ENCODE data around the gene FILIP1L. TPM values are rescaled to one million over a fixed set of nuclear protein-coding genes. Genes with fewer than 3 reads are reported as not detected.

Gene FILIP1L
- total RNA-seq, 1 donor from 2014 or later: 28.6 TPM

DNA sequence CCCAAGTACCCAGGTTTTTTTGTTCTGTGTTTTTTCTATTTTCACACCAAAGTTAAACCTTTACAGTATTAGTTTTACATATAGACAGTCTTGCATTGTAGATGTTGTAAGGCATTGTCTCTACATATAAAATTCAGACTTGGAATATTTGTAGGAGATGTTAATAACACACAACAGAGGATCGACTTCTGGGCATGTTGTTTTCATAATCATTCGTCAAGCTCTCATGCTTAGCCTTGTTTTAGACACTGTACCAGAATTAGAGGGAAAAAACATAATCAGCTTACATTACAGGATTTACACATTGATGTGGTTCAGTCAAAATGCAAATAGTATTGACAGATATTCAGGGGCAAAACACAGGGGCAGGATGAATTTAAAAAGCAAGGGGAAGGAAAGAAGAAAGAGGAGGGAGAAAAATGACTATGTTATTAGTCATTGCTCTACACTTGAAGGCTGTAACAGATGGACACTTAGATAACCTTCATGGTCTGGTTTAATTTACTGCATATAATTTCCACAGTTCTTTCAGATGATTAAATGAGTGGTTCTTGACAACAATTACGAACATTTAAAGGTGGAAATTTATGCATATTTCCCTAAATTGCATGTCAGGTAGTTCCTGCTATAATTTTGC lies 289.2 kb downstream of the FILIP1L start:
- intact Hi-C loops (cut with micrococcal nuclease): no loop called here
- no peak for ATAC-seq

DNA sequence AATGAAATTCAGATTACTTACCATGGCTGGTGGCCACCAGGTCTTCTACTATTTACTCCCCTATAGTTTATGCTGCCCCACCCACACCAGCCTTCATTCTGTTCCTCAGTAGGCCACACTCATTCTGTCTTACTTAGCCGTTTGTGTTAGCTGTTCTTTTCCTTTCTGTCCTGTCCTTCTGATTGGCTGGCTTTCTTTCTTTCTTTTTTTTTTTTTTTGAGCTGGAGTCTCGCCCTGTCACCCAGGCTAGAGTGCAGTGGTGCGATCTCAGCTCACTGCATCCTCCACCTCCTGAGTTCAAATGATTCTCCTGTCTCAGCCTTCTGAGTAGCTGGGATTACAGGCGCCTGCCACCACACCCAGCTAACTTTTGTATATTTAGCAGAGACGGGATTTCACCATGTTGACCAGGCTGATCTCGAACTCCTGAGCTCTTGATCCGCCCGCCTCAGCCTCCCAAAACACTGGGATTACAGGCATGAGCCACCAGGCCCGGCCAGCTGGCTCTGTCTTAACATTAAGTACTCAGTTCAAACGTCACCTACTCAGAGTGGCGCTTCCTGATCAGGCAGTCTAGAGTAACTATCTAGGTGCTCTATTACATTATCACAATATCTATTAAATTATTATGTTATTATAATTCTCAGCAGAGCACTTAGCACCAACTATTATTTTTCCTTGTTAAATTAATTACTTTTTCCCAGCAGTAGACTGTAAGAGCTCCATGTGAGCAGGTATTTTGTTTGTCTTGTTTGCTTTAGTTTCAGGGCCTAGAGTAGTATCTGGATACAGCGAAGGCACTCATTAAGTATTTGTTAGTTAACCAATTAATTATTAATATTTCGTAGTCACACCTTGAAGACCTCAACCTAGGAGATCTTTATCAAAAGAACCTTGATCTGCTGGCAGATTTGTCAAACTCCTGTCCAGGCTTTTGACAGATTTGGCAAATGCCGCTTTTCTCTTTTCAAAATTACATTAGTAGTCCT lies 290.3 kb downstream of the FILIP1L start:
- ATAC-seq (no peak), DNase-seq (no peak)
- intact Hi-C loops (cut with micrococcal nuclease): no loop called here

More for the DNA sequence above, 289.2 kb downstream of the FILIP1L start:
- DNase-seq: no peak

DNA sequence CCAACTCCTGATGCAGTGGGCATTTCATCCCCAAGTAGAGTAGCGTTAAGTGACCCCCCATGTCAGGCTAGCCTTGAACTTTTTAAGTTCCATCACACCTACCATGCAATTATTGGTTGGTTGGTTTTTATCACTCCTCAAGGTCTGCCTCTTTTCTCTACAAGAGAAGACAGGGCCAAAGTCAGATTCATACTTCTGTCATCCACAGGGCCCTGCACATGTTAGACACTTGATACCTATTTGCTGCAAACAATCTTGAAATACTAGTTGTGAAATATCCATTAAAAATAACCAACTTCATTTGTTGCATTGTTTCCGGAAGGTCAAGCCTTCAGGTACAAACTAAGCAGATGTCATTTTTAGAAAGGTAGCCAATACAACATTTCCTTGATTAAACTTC lies 295.5 kb downstream of the FILIP1L start:
- intact Hi-C loops (cut with micrococcal nuclease): no loop called here
- DNase-seq (no peak), ATAC-seq (no peak)

DNA sequence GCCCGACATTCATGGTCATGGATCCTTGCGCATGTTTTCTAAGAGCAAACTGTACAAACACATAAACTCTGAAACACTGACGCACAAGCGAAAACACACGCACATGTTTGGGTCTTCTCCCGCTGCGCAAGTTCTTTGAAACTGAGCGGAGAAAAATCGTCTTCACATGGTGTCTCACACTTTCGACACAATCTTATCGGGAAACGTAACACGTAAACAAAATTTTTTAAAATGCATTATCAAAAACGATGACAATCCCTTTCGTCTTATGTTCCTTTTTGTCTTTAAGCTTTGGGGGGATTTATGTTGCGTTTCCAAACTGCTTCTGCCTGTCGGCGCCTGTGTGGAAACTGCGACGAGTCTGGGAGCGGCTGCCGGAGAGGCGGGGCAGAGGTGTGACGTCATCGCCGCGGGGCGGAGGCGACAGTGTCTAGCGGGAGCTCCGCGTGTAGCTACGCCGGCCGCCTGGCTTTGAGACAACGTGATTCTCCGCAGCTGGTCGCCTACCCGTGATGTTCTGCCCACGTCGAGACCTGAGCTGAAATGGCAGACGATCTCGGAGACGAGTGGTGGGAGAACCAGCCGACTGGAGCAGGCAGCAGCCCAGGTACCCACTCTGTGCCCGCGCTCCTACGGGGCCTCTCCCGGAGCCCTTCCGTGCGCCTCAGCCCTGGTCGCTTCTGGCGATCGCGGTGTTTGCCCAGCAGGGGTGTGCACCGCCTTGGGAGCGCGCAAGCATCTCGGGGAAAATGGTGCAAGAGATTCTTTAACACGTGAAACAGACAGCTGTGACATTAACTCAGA lies 296.7 kb downstream of the FILIP1L start, which contains the start of gene CMSS1:
Gene CMSS1 (plus strand): TSS at position 426 of the 804 bp plus-strand sequence.
- DNase-seq (peak; percentile 97), ATAC-seq (peak; percentile 98)
- intact Hi-C loops (cut with micrococcal nuclease): no loop called here

DNA sequence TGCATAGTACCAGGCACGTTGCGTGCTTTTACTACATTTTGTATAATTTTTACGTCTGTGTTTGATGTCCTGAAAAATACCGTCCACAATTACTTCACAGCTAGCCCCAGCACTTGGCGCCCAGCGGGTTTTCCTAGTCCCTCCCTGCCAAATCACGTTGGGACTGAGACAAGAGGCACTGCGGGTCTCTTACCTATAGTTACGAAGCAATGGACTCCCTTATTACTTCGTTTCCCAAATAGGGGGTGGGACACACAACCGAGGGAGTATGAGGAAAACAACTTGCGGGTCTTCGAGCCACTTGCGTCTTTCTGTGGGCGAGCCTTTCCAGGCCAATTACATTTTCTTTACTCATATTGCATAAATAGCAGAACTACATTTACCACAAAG lies 297.3 kb downstream of the FILIP1L start:
- ATAC-seq (peak; percentile 13), DNase-seq (no peak)
- intact Hi-C loops (cut with micrococcal nuclease): no loop called here

DNA sequence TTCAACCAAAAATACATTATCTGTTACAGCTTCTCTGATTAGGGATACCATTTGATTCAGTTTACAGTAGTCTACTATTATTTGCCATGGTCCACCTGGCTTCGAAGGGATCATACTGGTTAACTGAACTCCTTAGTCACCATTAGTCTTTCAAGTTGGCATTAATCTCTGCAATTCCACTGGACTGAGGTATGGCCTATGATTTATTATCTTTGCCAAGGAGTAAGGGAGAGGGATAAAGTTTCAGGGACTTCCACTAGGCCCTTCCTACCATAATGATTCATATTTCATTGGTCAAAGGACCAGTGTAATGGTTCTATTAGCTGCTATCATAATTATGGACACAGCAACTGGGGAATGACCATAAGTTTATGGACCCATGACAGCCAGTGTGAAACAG lies 303.9 kb downstream of the FILIP1L start:
- DNase-seq (no peak), ATAC-seq (no peak)
- intact Hi-C loops (cut with micrococcal nuclease): no loop called here

DNA sequence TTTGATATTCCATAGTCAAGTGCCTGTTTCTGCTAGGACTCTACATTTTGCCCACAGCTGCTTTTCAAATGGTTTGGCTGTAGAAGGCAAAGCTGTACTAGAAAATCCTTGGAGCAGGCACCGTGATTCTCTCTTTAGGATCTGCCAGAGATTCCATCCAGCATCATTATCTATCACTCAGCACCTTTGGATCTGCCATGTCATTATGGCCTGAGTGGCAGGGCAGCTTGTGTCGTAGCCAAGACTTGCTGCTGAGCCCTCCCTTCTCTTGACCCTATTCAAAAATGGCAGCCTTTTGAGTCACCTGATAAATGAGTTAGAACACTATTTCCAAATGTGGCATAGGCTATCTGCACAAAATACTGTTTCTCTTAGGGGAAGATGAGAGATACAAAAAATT lies 304.7 kb downstream of the FILIP1L start:
- ATAC-seq (peak; percentile 72), DNase-seq (no peak)
- intact Hi-C loops (cut with micrococcal nuclease): no loop called here

DNA sequence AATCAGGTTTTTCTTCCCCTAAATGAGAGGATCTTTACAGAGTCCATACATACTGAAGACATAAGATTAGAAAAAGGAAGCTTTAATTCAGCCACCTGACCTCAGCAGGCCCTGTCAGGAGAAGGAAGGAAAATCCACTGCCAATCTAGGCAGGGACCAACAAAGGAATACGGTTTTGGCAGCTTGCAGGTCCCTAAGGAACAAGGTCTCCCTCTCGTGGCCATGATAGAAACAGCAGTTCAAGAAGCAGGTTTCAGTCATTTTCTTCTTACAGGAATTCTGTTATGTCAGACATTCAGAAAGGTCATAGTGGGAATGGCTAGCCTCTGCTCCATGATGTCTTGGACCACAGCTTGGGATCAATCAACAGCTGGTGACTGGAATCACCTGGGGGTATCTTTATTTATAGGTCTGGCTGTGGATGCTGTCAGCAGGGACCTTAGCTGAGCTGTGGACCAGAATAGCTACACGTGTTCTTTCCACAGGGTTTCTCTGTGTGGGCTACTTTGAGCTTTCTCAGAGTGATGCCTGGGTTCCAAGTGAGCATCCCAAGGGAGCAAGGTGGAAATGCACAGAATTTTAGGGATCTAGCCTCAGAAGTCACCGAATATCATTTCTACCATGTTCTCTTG lies 306.0 kb downstream of the FILIP1L start:
- no peak for DNase-seq
- intact Hi-C loops (cut with micrococcal nuclease): no loop called here
- ATAC-seq: peak; percentile 47

DNA sequence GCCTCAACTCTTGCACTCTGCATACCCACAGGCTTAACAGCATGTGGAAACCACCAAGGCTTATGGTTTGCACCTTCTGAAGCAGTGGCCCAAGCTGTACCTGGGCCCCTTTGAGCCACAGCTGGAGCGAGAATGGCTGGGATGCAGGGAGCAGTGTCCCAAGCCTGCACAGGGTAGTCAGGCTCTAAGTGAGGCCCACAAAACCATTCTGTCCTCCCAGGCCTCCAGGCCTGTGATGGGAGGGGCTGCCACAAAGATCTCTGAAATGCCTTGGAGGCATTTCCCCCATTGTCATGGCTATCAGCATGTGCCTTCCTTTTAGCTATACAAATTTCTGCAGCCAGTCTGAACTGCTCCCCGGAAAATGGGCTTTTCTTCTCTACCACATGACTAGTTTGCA lies 309.1 kb downstream of the FILIP1L start:
- DNase-seq: no peak
- no peak for ATAC-seq
- intact Hi-C loops (cut with micrococcal nuclease): no loop called here

DNA sequence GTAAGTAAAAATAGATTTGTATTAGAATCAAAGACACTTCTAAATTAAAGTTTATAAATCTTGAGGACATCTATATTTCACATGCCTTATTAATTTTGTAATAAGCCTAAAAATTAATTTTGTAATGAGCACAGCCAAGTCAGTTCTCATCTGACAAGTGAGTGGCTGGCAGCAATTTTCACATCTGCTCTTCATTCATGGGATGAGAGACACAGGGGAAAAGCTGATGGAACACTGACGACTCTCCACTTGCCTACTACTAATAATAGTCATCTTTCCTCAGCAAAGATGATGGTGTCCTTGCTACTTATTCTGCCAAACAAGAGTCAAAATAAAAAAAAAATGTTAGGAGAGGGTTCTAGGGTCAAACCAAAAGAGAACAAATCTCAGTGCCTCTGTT lies 311.0 kb downstream of the FILIP1L start:
- ATAC-seq: no peak

DNA sequence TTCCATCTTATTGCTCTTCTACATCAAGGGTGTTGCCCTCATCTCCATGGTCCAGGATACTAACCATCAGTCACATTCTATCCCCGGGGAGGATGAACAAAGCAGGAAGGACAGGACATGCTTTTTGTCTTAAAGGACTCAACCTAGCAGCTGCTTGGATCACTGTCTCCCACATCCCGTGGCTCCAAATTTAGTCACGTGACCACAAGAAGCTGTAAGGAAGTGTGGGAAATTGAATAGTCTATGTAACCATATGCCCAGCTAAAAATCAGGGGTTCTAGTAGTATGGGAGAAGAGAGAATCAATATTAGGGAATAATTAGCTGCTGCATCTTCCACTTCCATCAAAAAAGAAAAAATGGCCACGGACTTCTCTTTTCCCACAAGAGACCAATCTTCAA lies 314.9 kb downstream of the FILIP1L start:
- intact Hi-C loops (cut with micrococcal nuclease): no loop called here
- DNase-seq (no peak), ATAC-seq (no peak)

More for the DNA sequence above, 311.0 kb downstream of the FILIP1L start:
- DNase-seq: no peak
- intact Hi-C loops (cut with micrococcal nuclease): no loop called here

DNA sequence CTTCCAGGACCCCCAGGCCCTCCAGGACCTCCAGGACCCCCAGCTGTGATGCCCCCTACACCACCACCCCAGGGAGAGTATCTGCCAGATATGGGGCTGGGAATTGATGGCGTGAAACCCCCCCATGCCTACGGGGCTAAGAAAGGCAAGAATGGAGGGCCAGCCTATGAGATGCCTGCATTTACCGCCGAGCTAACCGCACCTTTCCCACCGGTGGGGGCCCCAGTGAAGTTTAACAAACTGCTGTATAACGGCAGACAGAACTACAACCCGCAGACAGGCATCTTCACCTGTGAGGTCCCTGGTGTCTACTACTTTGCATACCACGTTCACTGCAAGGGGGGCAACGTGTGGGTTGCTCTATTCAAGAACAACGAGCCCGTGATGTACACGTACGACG lies 318.7 kb downstream of the FILIP1L start:
- DNase-seq (no peak), ATAC-seq (no peak)
- intact Hi-C loops (cut with micrococcal nuclease): no loop called here

DNA sequence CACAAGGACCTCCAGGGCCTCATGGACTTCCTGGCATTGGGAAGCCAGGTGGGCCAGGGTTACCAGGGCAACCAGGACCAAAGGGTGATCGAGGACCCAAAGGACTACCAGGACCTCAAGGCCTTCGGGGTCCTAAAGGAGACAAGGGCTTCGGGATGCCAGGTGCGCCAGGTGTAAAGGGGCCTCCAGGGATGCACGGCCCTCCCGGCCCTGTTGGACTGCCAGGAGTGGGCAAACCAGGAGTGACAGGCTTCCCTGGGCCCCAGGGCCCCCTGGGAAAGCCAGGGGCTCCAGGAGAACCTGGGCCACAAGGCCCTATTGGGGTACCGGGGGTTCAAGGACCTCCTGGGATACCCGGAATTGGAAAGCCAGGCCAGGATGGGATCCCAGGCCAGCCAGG lies 319.8 kb downstream of the FILIP1L start:
- intact Hi-C loops (cut with micrococcal nuclease): no loop called here
- DNase-seq: no peak
- ATAC-seq: no peak

DNA sequence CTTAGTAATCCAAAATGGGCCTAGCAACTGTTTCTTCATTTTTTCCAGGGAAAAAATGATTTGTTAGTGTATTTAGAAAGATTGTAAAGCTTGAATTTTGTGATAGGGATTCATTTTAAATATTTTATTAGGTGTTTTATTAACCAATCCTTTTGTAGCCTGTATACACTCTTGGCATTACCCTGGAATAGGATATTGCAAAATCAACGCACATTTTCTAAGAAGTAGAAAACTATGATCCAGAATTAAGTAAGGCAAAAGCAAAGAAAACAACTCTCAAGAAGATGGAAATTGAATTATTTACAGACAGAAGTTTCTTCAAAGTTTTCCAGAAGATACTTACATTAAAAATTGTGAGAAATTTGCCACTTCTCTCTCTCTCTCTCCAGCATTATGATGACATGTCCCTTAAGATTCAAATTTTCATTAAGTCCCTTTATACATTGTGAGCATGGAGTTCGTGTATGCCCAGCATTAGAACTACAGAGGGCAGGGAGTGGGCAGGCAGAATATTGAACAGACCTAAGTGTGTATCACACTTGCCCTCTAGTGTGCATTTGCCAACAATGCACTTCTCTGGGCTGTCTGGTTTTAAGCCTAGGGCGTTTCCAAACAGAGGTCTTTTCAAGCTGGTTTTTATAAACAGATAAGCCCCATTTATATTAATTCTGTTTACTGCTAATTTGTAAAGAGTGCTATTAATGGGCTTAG lies 325.1 kb downstream of the FILIP1L start:
- DNase-seq: no peak
- peak; percentile 93 for ATAC-seq
- intact Hi-C loops (cut with micrococcal nuclease): no loop called here

Small RNA genes lying within 50 kb of the gene (microRNA-seq; reads per million reads assigned to microRNA genes)
- not detected for gene MIR3921 (ENCODE audit: borderline number of aligned reads)

Other genes starting within 250 kb of the FILIP1L start
- gene TBC1D23, start 146.5 kb upstream of the FILIP1L start, total RNA-seq: 31.3 TPM
- gene NIT2, start 220.3 kb upstream of the FILIP1L start, total RNA-seq: 47.3 TPM